Measurements from ENCODE around the gene MTO1. TPM values are rescaled to one million over a fixed set of nuclear protein-coding genes. Genes with fewer than 3 reads are reported as not detected.

MTO1 gene
- total RNA-seq (10 to 100 TPM; 44.2 to 48.1 TPM), polyA plus RNA-seq (34.4 TPM)

GRCh38 chr6:73461537-73462350 lies at the start of gene MTO1:
MTO1 (plus strand) TSS chr6:73461737; CDS start chr6:73461855, 118 bp downstream.
- Mint-ChIP-seq H3K27ac (peak within 1 kb of the TSS; percentile 88 to 99 (median 97)), H3K36me3 (peaks cover 0 to 34% (median 0%) of the 10 kb centered on the region in 3 donors), H3K4me1 (peaks cover 35 to 66% (median 62%) of the 10 kb centered on the region in 3 donors), H3K27me3 (no peaks in the 10 kb centered on the region), H3K9me3 (no peaks in the 10 kb centered on the region), H3K4me3 (peak within 1 kb of the TSS; percentile 92 to 98 (median 95))
- Histone ChIP-seq H3K9me3 (ENCODE audit: low read length) (no peaks in the 10 kb centered on the region), H3K27me3 (ENCODE audit: insufficient read depth, low read length, poor library complexity, severe bottlenecking) (no peaks in the 10 kb centered on the region), H3K4me1 (ENCODE audit: insufficient read depth, low read length) (peaks cover 22% of the 10 kb centered on the region), H3K27ac (ENCODE audit: low read depth, low read length) (peak within 1 kb of the TSS; percentile 93), H3K4me3 (ENCODE audit: low read length) (peak within 1 kb of the TSS; percentile 88), H3K36me3 (ENCODE audit: insufficient read depth, low read length) (peaks cover 12% of the 10 kb centered on the region)
- ChIA-PET CTCF (interaction anchor here (0.7 to 3.4 kb wide), 16 partner anchors 10 to 192 kb away, joined by 3 to 34 read pairs (median 3); partner anchors contain the start of genes CGAS, DDX43, EEF1A1 and SLC17A5), POLR2A (interaction anchor here (0.6 to 2.4 kb wide), 19 partner anchors 9 to 1782 kb away, joined by 3 to 66 read pairs (median 5); partner anchors contain the start of genes CGAS, COX7A2, DDX43 and EEF1A1)
- DNase-seq: peak; percentile 77 to 89 (median 82)

- no peak overlapping the region for H3K4me3 ChIP-seq (ENCODE audit: low read length)
- Mint-ChIP-seq H3K36me3 (peaks cover 0 to 29% (median 12%) of the 10 kb centered on the region in 3 donors), H3K27me3 (no peaks in the 10 kb centered on the region), H3K27ac (no peak overlapping the region), H3K9me3 (no peaks in the 10 kb centered on the region), H3K4me3 (no peak overlapping the region), H3K4me1 (peaks cover under 1 to 11% (median 4%) of the 10 kb centered on the region in 3 donors)
- H3K27me3 ChIP-seq (ENCODE audit: insufficient read depth, low read length, poor library complexity, severe bottlenecking): no peaks in the 10 kb centered on the region
- CTCF ChIA-PET: no interaction called here
- H3K9me3 ChIP-seq (ENCODE audit: low read length): no peaks in the 10 kb centered on the region
- H3K27ac ChIP-seq (ENCODE audit: low read depth, low read length): no peak overlapping the region
- POLR2A ChIA-PET: no interaction called here
- DNase-seq: no peak
- H3K36me3 ChIP-seq (ENCODE audit: insufficient read depth, low read length): no peaks in the 10 kb centered on the region
- no peaks in the 10 kb centered on the region for H3K4me1 ChIP-seq (ENCODE audit: insufficient read depth, low read length)
Observed at GRCh38 chr6:73413102-73413501, 48.4 kb upstream of the MTO1 start.

- no peaks in the 10 kb centered on the region for H3K27me3 Mint-ChIP-seq
- Histone ChIP-seq H3K36me3 (ENCODE audit: insufficient read depth, low read length) (no peaks in the 10 kb centered on the region), H3K4me3 (ENCODE audit: low read length) (no peak overlapping the region), H3K4me1 (ENCODE audit: insufficient read depth, low read length) (peaks cover 20% of the 10 kb centered on the region), H3K27ac (ENCODE audit: low read depth, low read length) (no peak overlapping the region), H3K9me3 (ENCODE audit: low read length) (no peaks in the 10 kb centered on the region), H3K27me3 (ENCODE audit: insufficient read depth, low read length, poor library complexity, severe bottlenecking) (no peaks in the 10 kb centered on the region)
- peaks cover 22 to 35% (median 27%) of the 10 kb centered on the region in 3 donors for H3K4me1 Mint-ChIP-seq
- CTCF ChIA-PET: no interaction called here
- POLR2A ChIA-PET: no interaction called here
- peaks cover 0 to 33% (median 10%) of the 10 kb centered on the region in 3 donors for H3K36me3 Mint-ChIP-seq
- no peak for DNase-seq
- H3K27ac Mint-ChIP-seq: peak overlapping the region; percentile 18 to 94 (median 81)
- H3K4me3 Mint-ChIP-seq: peak overlapping the region in 1 of 7 donors; percentile 4
- no peaks in the 10 kb centered on the region for H3K9me3 Mint-ChIP-seq
Observed at GRCh38 chr6:73418081-73418741, 43.3 kb upstream of the MTO1 start.

- Histone ChIP-seq H3K36me3 (ENCODE audit: insufficient read depth, low read length) (no peaks in the 10 kb centered on the region), H3K4me1 (ENCODE audit: insufficient read depth, low read length) (peaks cover 23% of the 10 kb centered on the region), H3K4me3 (ENCODE audit: low read length) (no peak overlapping the region), H3K27ac (ENCODE audit: low read depth, low read length) (peak overlapping the region; percentile 75), H3K27me3 (ENCODE audit: insufficient read depth, low read length, poor library complexity, severe bottlenecking) (no peaks in the 10 kb centered on the region), H3K9me3 (ENCODE audit: low read length) (no peaks in the 10 kb centered on the region)
- ChIA-PET POLR2A (interaction anchor here (1.6 kb wide), 1 partner anchor 29 kb away, joined by 8 read pairs; no protein-coding TSS in a partner anchor), CTCF (interaction anchor here (1.0 to 1.1 kb wide), 3 partner anchors 29 to 40 kb away, joined by 3 read pairs; partner anchors contain the start of gene MTO1)
- Mint-ChIP-seq H3K27me3 (no peaks in the 10 kb centered on the region), H3K27ac (peak overlapping the region; percentile 97 to 99 (median 98)), H3K36me3 (peaks cover 4 to 27% (median 8%) of the 10 kb centered on the region in 3 donors), H3K4me1 (peaks cover 24 to 38% (median 37%) of the 10 kb centered on the region in 3 donors), H3K4me3 (peak overlapping the region in 3 of 7 donors; percentile 64 to 81 (median 78)), H3K9me3 (no peaks in the 10 kb centered on the region)
- no peak for DNase-seq
Observed at GRCh38 chr6:73421534-73421933, 40.0 kb upstream of the MTO1 start.

- ChIA-PET POLR2A (no interaction called here), CTCF (interaction anchor here (1.1 kb wide), 1 partner anchor 46 kb away, joined by 4 read pairs; no protein-coding TSS in a partner anchor)
- Histone ChIP-seq H3K4me1 (ENCODE audit: insufficient read depth, low read length) (no peaks in the 10 kb centered on the region), H3K27me3 (ENCODE audit: insufficient read depth, low read length, poor library complexity, severe bottlenecking) (no peaks in the 10 kb centered on the region), H3K36me3 (ENCODE audit: insufficient read depth, low read length) (peaks cover 4% of the 10 kb centered on the region), H3K4me3 (ENCODE audit: low read length) (no peak overlapping the region), H3K9me3 (ENCODE audit: low read length) (no peaks in the 10 kb centered on the region), H3K27ac (ENCODE audit: low read depth, low read length) (no peak overlapping the region)
- no peak for DNase-seq
- H3K4me3 Mint-ChIP-seq: no peak overlapping the region
- no peak overlapping the region for H3K27ac Mint-ChIP-seq
- H3K36me3 Mint-ChIP-seq: peaks cover 2 to 61% (median 20%) of the 10 kb centered on the region in 3 donors
- no peaks in the 10 kb centered on the region for H3K27me3 Mint-ChIP-seq
- H3K4me1 Mint-ChIP-seq: peaks cover 12 to 42% (median 35%) of the 10 kb centered on the region in 3 donors
- H3K9me3 Mint-ChIP-seq: no peaks in the 10 kb centered on the region
Observed at GRCh38 chr6:73435236-73435635, 26.3 kb upstream of the MTO1 start.

- H3K36me3 Mint-ChIP-seq: peaks cover 9 to 59% (median 25%) of the 10 kb centered on the region in 3 donors
- H3K4me1 Mint-ChIP-seq: peaks cover 25 to 70% (median 61%) of the 10 kb centered on the region in 3 donors
- POLR2A ChIA-PET: no interaction called here
Observed at GRCh38 chr6:73443555-73443954, 18.0 kb upstream of the MTO1 start.

GRCh38 chr6:73451223-73452106 lies 10.1 kb upstream of the MTO1 start:
- ChIA-PET CTCF (interaction anchor here (1.2 to 3.6 kb wide), 5 partner anchors 10 to 64 kb away, joined by 3 to 34 read pairs (median 4); partner anchors contain the start of gene MTO1), POLR2A (interaction anchor here (0.5 to 3.4 kb wide), 8 partner anchors 10 to 202 kb away, joined by 3 to 66 read pairs (median 6); partner anchors contain the start of gene MTO1)
- Mint-ChIP-seq H3K27ac (peak overlapping the region; percentile 84 to 99 (median 92)), H3K27me3 (peaks cover 0 to 2% of the 10 kb centered on the region in 2 donors), H3K36me3 (peaks cover 0 to 21% (median 3%) of the 10 kb centered on the region in 3 donors), H3K9me3 (no peaks in the 10 kb centered on the region), H3K4me1 (peaks cover 21 to 44% (median 37%) of the 10 kb centered on the region in 3 donors), H3K4me3 (peak overlapping the region; percentile 94 to 100 (median 97))
- Histone ChIP-seq H3K4me1 (ENCODE audit: insufficient read depth, low read length) (peaks cover 15% of the 10 kb centered on the region), H3K9me3 (ENCODE audit: low read length) (no peaks in the 10 kb centered on the region), H3K36me3 (ENCODE audit: insufficient read depth, low read length) (no peaks in the 10 kb centered on the region), H3K4me3 (ENCODE audit: low read length) (peak overlapping the region; percentile 78), H3K27me3 (ENCODE audit: insufficient read depth, low read length, poor library complexity, severe bottlenecking) (no peaks in the 10 kb centered on the region), H3K27ac (ENCODE audit: low read depth, low read length) (peak overlapping the region; percentile 33)
- peak; percentile 23 to 65 (median 43) for DNase-seq

More at GRCh38 chr6:73443555-73443954, 18.0 kb upstream of the MTO1 start:
- Histone ChIP-seq H3K36me3 (ENCODE audit: insufficient read depth, low read length) (peaks cover 3% of the 10 kb centered on the region), H3K9me3 (ENCODE audit: low read length) (no peaks in the 10 kb centered on the region), H3K4me1 (ENCODE audit: insufficient read depth, low read length) (no peaks in the 10 kb centered on the region), H3K27ac (ENCODE audit: low read depth, low read length) (no peak overlapping the region), H3K27me3 (ENCODE audit: insufficient read depth, low read length, poor library complexity, severe bottlenecking) (no peaks in the 10 kb centered on the region), H3K4me3 (ENCODE audit: low read length) (no peak overlapping the region)
- peak overlapping the region in 1 of 7 donors; percentile 9 for H3K4me3 Mint-ChIP-seq
- peak overlapping the region in 4 of 8 donors; percentile 7 to 39 (median 16) for H3K27ac Mint-ChIP-seq
- H3K27me3 Mint-ChIP-seq: no peaks in the 10 kb centered on the region
- no peak for DNase-seq
- CTCF ChIA-PET: no interaction called here
- no peaks in the 10 kb centered on the region for H3K9me3 Mint-ChIP-seq

Measured in CD8-positive, alpha-beta memory T cell (primary cell).